GM20431 (cell line): Measurements from ENCODE around the gene CHRNA4.
"Not testable (repeated sequence)": the region's sequence is repeated elsewhere in the genome, so short reads cannot be mapped to it uniquely, and the experiment has no call there.

Experiments used
- in situ Hi-C: fragments of 300-500 bp; cut with MseI, MboI; formaldehyde crosslinking; loops from one replicate; pipeline ENCODE4 v1.15.0; 2020; ENCODE audit warnings: low sequenced_read_pairs; ENCODE audit not compliant: unreplicated experiment

The CHRNA4 gene

DNA sequence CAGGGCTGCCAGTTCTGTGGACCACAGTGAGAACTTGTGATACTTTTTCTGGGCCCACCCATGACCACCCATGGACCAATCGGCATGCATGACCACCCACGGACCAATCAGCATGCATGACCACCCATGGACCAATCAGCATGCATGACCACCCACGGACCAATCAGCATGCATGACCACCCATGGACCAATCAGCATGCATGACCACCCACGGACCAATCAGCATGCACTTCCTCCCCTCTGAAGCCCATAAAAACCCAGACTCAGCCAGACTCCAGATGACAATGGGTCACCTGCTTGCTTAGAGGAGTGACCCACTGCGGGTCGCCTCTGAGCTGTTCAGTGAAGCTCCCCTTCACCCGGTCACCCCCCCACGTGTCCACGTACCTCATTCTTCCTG lies 18.7 kb upstream of the CHRNA4 start:
- in situ Hi-C loops, result not testable (repeated sequence)

DNA sequence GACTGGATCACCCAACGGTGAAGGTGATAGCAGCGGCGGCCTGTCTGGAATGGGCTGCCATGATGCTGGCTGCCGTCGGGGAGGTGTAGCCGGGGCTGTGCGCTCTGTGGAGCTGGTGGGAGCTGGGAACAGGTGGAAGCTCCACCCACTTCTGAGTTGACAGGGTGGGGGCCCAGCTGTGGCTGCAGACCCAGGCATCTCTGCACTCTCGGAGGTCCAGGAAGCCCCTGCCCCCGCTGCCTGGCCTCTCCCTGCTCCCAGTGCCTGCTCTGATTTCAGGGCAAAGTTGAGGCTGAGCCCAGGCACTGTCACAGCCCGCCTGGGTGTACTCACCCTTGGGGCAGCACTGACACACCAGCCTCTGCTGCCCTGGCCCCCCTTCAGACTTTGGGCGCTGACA lies 18.1 kb upstream of the CHRNA4 start:
- in situ Hi-C loops, result no loop called here

DNA sequence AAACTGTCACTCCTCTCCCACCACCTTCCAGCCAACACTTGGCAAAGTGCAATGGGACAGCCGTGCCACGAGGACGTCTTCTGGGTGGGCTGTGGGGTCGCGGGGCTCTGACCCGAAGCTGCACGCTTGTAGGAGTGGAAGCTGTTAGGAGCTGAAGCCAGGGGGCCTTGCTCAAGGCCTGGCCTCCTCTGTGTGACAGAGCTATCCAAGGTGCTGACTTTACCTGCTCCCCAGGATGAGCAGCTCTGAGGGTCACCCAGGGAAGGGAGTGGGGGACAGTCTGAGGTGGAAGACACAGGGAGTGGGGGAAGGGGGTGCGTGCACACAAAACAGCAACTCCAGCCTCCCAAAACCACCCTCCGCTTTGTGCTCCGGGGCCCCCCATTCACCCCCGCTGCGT lies 17.5 kb upstream of the CHRNA4 start:
- in situ Hi-C loops, result no loop called here

DNA sequence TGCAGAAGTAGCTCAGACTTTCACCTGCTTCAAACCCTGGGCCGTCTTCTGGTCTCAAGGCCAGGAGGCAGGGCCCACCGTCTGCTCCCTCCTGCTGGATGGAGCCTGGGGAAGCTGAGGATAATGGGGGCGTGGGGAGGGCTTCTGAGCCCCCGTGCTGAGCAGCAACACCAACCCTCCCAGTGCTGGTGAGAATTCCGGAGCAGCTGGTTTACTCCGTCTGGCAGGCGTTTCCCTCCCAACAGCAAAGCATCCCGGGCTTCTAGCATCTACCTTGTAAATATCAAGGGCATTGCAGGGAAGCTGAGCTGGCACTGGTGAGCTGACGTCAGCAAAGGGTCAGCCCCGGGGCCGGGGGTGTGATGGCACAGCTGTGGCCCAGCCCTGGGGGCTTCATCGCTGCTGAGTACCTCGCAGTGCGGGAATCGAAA lies 16.8 kb upstream of the CHRNA4 start:
- in situ Hi-C loops, result no loop called here

DNA sequence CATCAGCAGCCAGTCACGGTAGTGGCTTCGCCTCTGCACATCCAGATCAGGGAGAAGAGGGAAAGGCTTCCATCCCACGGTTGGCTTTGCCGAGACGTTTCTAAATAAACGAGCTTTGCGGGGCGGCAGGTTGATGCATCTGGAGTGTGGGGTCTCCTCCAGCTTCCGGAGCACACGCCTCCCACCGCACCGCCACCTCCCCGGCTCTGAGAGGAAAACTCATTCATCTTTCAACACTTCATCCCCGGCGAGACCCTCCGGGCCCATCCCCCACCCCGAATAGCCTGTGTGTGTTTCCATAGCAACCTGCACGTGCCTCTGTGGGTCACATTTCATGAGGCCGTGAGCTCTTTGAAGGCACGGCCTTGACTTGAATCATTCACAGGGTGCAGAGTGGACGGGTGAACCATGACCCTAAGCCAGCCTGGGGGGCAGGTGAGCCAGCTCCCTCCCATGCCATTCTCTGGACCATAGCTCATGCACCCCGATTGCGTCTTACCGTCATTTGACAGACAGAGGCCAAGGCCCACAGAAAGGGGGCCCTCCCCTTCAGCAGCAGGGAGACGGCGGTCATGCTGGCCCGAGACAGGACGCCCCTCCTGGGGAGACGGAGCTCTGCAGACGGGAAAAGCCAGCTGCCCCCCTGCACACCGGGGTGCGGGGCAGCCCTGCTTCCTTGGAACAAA lies 16.2 kb upstream of the CHRNA4 start:
- in situ Hi-C loops, result no loop called here

DNA sequence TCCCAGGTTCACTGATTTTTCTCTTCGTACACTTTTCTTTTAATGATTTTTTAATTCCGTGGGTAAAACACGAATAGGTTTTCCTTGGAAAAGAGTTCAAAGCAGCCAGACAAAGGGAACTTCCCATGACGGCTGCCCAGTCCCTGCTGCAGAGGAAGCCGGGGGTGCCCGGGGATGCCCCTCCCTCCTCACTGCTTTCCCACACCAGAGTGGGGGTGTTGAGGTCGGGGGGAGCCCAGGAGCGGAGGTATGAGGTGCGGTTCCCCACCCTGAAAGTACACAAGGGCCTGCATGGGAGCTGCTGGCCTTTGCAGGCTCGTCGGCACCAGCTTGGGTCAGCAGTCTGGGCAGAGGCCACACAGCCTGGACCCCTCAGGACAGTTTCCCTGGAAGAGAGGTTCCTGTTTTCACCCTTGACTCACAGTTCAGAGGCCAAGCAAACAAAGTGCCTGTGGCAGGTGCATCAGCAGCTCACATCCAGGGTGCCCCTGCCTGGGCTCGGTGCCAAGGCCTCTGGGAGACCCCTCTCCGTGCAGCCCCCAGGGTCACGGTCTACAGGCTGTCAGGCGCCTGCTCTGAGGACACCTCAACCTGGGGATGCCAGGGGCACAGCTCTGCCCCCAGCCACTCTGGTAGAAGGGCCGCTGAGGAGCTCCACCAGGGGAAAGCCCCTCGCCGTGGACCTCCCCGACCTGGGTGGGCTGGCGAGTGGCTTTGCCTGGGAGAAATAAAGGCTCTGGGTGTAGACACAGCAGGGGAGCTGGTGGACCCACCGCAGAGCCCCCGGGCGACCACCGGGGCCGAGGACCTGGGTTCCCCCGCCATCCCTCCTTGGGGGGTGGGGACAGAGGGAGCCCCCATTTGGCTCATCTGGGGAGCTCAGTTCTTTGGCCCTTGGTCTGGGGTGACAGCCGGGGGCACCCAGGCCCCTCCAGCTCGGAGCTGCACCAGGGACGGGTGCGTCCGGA lies 15.4 kb upstream of the CHRNA4 start:
- in situ Hi-C loops, result no loop called here

DNA sequence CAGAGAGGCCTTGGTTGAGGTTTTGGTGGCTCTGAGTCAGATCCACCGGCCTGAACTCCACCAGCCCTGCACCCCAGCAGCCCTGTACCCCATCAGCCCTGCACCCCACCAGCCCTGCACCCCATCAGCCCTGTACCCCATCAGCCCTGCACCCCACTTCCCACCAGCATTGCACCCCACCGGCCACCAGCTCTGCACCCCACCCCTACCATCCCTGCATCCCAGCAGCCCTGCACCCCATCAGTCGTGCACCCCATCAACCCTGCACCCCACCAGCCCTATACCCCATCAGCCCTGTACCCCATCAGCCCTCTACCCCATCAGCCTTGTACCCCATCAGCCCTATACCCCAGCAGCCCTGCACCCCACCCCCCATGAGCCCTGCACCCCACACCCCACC lies 14.3 kb upstream of the CHRNA4 start:
- in situ Hi-C loops, result no loop called here

DNA sequence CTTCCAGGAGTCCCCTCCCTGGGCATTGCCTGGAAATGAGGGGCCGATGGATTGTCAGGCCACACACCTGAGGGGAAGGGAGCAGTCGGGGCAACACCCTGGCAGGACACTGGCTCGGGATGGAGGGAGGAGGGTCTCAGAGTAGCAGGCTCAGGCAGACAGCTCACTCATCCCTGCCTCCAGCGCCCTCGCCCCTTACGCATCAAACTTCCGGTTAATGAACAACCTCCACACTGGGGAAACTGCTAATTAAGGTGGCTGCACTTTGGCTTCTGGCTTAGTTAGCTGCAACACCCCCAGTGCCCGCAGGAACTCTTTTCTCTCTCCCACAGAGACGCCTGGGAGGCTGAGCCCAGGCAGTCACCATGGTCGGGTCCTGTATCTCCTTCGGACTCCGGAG lies 13.4 kb upstream of the CHRNA4 start:
- in situ Hi-C loops, result no loop called here

DNA sequence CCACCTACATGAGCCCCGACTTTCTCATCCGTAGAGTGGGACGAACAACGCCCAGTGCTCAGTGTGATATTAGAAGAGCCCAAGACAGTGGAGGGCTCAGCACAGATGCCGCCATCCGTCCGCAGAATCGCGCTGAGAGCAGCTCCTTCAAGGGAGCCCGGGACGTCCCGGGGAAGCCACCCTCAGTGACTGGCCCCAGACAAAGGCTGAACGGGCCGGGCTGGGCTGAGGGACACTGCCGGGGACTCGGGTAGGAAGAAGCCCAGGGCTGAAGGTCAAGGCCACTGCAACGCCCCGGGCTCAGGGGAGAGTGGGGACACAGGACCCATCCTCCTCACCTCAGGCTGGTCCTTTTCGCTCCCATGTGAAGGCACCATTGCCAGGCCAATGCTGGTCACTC lies 12.8 kb upstream of the CHRNA4 start:
- in situ Hi-C loops, result no loop called here

DNA sequence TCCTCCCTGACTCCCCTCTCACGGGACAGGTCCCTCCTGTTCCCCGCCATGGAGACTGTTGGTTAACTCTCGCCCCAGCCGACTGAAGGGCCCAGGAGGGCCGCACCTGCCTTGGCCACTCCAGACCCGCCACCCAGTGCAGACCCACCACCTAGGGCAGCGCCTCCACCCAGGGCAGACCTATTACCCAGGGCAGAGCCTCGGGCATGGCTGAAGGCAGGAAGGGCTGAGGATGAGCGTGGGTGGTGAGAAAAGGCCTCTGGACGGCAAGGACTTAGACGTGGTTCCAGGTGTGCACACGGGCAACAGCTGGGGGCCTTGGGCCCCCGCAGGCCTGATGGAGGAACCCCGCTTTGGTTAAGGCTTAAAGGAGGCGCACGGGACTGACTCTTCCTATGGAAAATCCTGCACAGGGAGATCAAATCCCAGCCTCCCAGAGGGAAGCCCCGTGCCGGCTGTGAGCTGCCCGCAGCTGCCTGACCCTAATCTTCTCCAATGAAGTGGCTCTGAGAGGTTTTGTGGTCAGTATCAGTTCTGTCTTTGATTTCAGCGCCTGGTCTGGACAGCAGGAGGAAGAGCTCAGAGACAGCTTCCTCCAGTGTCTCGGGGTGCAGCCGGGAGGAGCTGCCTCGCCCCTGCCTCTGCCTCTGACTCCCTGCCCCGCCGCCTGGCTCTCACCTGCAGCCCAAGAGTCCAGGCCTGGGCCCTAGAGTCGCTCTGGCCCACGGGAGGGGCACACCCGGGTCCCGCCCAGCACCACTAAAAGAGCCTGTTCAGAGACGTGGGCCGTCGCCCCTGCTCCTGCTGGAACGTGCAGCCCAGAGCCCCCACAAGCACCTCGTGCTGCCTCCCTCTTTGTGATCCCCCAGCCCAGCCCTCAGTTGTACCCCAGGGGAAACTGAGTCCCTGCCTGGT lies 12.1 kb upstream of the CHRNA4 start:
- in situ Hi-C loops, result no loop called here

DNA sequence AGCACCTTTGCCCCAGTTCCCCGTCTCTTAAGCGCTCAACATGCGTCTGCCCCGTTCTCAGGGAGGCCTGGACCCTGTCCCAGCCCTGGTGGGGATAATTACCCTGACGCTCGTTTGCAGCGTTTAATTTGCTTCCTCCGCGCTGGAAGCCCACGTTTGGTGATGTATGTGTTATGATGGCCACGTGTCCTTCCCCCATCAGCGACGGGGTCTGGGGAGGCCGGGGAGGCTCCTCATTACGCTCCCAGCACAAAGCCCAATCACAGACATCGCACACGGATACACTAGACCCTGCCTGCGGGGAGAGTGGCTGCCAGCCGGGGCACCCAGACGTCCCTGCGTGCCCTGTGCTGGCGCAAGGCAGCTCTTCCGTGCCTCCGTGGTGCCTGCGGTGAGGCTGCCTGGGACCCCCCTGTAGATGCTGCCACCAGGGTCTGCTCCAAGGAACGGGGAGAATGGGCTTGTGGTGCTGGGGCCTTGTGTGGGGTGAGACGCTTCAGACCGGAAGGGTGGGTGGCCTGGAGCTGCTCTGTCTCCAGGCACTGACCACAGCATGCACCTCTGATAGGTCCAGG lies 10.2 kb upstream of the CHRNA4 start:
- in situ Hi-C loops, result no loop called here

DNA sequence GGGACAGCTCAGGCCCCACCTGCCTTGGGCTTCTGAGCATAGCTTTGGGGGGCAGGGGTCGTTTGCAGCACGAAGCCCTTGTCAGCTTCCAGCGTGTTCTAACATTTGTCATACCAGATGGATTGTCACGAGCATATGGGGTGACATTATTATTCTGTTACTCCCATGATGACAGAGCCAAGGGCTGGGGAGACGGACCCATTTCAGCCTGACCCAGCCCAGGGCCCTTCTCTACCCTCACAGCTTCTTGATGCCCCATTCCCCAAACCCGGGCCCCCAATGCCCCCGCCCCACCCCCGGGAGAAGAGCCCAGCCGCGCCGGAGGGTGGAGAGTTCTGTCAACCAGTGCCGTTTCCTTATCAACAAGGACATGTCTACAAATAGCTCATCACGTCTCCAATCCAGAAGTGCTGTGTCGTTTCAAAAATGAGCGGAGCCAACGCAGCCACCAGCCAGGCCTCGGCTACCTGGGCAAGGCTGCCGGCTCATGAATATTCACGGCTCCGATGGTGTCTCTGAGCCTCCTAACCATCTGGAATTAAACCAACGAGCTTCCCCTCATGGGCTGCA lies 9.6 kb upstream of the CHRNA4 start:
- in situ Hi-C loops, result no loop called here

DNA sequence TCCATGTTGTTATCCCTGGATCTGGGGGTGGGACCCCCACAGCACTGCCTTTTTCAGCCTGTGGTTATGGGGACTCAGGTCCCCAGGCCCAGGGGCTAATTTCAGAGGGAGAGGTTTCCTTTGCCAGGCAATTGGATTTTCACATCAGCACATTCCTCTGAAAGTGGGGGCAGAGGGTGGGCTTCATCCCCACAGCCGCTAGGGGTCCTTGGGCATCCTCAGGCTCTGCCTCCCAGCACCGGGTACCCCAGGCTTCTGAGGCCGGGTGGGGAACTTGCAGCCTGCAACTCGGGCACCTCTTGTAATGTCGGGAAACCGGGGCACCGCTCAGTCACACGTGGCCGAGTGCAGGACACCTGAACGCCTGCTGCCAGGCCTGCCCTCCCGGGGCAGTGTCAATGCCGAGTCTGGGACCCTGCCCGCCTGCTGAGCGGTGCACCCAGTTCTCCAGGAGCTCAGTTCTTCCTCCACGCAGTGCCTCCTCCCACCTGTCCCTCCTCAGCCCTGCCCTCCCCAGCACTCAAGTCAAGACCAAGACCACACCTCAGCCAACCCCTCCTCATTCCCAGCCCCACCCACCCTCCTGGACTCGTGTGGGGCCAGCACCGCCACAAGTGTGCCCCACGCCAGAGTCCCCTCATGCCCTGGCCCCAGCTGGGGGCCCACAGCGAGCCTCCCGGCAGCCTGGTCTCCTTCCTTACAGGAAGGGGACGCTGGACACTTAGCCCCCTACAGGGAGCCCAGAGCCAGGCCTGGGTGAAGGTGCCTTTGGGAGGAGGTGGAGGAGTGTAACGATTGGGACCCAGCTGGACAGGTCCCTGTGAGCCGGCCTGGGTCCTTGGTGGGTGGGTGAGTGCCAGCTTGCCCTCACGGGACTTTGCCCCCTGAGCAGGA lies 8.8 kb upstream of the CHRNA4 start:
- in situ Hi-C loops, result no loop called here

DNA sequence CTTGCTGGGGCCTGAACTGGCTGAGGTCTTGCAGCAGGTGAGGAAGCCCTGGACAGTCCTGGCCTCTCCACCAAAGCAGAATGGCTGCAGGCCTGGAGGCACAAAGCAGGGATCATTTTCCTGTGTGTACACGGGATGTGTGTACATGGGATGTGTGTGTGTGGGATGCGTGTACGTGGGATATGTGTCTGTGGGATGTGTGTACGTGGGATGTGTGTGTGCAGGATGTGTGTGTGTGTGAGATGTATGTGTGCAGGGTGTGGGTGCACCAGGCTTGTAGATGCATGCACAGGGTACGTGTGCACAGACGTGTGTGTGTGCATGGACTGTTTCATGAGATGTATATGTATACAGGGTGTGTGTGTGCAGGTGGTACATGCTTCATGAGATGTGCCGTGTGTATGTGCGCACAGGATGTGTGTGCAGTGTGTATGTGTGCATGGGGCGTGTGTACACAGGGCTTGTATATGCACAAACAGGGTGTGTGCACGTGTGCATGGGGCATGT lies 7.9 kb upstream of the CHRNA4 start:
- in situ Hi-C loops, result no loop called here

DNA sequence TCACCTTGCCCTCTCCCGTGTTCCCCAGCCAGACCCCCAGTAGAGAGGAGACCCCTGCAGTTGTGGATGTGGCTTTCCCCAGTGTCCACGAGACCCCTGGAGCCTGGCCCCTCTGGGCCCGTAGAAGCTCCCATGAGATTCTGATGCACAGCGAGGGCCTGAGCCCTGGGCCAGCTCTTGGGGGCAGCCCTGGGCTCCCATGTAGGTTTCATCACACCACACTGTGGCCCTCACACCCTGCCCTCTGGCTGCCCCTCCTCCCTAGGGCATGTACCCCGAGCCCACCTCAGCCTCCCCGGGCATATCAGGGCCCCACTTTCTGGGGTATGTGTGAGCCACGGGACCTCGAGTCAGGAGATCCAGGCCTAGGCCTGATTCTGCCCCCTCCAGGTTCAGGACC lies 7.0 kb upstream of the CHRNA4 start:
- in situ Hi-C loops, result no loop called here

DNA sequence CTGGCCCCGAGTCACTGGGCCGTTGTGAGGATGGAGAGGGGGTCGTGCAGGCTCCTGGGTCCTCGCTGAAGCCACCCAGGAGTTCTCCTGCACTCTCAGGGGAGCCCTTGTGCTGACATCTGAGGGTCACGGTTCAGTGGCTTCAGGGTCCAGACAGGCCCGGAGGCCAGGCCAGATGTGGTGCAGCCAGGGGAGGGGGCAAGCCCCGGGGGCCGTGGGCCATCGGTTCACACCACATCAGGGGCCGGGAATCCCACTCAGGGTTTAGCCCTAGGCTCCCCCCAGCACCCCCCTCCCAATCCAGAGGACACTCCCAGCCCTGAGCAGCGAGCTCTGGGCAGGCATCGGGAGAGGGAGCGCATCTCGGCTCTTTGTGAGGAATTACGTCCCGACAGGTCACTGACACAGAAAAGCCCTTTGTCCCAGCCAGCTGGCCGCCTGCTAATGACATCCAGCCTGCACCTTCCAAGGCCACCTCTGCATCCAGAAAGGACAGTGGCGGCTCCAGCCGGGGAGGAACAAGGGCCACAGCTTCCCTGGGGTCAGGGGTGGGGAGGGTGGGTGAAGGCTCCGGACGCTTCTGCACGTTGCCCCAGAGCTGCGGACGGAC lies 6.4 kb upstream of the CHRNA4 start:
- in situ Hi-C loops, result no loop called here

DNA sequence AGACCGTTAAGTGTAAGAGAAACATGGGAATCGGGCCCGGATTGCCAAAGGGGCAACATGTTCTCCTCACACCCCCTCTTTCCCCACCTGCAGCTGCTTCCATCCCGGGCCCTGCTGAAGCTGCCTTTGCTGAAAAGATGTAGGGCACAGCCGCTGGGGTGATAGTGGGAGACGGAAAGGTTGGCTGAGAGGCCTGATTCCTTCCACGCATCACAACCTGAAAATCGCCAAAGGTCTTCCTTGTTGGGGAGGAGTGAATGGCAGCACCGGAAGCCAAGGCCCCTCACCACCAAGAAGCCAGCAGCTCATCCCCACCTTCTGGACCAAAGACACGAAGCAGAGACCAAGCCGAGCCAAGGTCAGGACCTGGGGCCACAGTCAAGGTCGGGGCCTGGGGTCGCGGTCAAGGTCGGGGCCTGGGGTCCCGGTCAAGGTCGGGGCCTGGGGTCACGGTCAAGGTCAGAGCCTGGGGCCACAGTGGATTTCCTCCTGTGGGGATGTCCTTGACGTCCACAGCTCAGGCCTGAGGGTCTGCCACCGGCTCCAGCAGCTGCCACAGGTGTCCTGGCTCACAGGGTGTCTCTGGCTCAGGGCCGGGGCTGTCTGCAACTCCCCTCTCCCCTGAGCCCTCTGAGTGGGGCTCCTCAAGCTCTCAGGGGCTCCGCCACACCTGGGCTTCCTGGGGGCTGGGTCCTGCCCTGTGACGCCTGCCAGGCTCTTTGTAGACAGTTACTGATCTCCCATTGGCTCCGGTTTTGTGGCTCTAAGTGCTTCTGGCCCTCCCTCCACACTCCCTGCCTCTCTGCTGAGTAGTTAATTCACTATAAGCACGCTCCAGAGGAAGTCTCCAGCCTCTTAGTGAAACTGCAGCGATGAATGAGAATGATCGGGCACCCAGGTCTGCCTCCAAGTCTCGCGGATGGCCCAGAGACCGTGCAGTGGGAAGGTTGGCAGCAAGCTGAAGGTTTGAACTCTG lies 5.5 kb upstream of the CHRNA4 start:
- in situ Hi-C loops, result no loop called here
